Measurements from ENCODE around the gene ADGRA1.
"Not testable (repeated sequence)": the region's sequence is repeated elsewhere in the genome, so short reads cannot be mapped to it uniquely, and the experiment has no call there.

Gene ADGRA1

DNA sequence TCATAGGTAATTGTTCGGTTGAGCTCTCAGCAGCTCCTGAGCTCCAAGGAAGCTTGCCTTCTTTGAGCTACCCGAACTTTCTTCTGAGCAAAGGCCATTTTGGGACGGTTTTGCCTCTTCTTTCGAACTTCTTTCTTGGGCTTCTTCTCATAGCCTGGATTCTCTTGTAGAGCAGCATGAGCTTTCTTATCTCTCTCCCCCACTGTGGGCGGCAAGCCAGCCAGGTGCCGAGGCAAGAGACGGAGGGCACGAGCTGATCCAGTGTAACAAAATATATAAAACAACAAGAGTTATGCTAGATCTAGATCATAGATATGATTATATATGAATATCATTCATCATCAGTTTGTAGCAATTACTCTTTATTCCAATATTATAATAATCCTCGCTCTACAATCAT, 55.8 kb downstream of the ADGRA1 start:
- DNase-seq (ENCODE audit: low read depth in 2 of 2): no peak

GRCh38 chr10:133144771-133145170, 57.0 kb downstream of the ADGRA1 start:
- no peak for DNase-seq (ENCODE audit: low read depth in 2 of 2)

DNA sequence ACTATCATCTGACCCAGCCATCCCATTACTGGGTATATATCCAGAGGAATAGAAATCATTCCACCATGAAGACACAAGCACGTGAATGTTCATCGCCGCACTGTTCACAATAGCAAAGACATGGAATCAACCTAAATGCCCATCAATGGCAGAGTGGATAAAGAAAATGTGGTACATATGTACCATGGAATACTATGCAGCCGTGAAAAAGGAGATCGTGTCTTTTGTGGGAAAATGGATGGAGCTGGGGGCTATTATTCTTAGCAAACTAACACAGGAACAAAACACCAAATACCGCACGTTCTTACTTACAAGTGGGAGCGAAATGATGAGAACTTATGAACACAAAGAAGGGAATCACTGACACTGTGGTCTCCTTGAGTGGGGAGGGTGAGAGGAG, 62.5 kb downstream of the ADGRA1 start:
- DNase-seq (ENCODE audit: low read depth in 2 of 2): no peak

- DNase-seq (ENCODE audit: low read depth in 2 of 2): no peak
Observed at GRCh38 chr10:133150656-133151055, 62.9 kb downstream of the ADGRA1 start.

DNA sequence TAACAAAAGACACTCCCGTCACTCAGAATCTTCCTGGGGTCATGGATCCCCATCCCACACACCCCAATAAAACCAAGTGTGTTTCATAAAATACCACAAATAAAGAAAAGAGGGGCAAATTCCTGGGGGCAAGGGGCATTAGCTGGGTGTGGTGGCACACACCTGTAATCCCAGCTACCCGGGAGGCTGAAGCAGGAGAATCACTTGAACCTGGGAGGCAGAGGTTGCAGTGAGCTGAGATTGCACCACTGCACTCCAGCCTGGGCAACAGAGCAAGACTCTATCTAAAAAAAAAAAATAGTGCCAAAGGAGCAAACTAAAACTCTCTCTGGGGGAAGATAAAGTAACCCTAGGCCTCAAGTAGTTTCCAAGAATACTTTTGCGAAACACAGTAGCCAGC, 63.3 kb downstream of the ADGRA1 start:
- DNase-seq (ENCODE audit: low read depth in 2 of 2): not testable (repeated sequence)

DNA sequence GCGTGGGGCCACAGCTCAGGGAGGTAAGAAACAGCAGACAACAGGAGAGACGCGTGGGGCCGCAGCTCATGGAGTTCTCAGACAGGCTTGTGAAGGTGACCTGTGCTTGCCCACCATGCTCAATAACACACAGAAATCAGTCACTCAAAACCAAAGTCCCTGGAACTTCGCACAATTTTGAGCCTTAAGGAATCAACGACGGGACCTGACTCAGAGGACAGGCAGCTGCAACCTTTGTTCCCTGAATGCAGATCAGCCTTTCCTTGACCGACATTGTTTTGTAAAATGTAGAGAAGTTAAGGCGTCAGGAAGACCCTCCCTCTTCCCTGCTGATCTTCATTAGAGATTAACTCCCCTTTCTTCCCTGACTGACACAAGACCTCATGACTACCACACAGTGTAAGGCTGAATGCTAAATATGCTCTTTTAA, 63.8 kb downstream of the ADGRA1 start:
- DNase-seq (ENCODE audit: low read depth in 2 of 2): no peak

DNA sequence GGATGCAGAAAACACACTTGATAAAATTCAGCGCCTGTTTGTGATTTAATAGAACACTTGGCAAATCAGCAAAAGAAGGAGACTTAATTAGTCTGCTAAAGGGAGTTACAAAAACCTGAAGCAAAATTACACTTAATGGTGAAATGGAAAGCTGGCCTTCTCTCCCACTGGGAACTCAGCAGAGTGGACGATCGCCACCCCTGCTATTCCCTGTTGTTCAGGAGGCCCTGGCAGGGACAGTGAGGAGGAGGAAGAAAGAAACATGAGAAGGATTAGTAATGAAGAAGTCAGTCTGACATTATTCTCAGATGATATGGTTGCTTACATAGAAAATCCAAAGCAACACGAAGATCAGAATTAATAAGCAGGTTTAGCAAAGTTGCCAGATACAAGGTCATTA, 66.7 kb downstream of the ADGRA1 start:
- DNase-seq (ENCODE audit: low read depth in 2 of 2): no peak

DNA sequence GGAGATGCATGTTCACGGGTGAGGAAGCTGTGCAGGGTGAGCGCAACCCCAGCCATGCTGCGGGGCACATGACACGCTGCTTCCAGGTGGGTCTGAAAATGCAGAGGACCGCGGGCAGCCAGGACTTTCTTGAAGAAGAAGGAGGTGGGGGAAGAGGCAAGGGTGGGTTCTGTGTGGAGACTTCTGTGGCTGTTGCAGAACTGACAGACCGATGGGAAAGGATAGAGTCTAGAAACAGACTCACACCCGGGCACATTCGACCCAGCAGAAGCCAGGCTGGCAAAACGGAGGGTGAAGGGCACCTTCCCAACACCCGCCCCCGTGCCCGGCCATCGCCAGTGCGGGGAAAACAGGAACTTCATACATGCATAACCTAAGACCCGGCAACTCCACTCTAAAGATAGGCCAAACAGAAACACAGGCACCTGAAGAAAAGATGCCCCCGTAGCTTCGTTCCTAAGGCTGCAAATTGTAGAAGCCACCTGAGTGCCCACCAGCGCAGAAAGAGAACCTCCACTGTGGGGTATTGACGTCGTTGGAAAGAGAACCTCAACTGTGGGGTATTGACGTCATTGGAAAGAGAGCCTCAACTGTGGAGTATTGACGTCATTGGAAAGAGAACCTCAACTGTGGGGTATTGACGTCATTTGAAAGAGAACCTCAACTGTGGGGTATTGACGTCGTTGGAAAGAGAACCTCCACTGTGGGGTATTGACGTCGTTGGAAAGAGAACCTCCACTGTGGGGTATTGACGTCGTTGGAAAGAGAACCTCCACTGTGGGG, 67.5 kb downstream of the ADGRA1 start:
- DNase-seq (ENCODE audit: low read depth in 2 of 2): no peak

GRCh38 chr10:133156674-133157579, 69.2 kb downstream of the ADGRA1 start:
- DNase-seq (ENCODE audit: low read depth in 2 of 2): no peak

DNA sequence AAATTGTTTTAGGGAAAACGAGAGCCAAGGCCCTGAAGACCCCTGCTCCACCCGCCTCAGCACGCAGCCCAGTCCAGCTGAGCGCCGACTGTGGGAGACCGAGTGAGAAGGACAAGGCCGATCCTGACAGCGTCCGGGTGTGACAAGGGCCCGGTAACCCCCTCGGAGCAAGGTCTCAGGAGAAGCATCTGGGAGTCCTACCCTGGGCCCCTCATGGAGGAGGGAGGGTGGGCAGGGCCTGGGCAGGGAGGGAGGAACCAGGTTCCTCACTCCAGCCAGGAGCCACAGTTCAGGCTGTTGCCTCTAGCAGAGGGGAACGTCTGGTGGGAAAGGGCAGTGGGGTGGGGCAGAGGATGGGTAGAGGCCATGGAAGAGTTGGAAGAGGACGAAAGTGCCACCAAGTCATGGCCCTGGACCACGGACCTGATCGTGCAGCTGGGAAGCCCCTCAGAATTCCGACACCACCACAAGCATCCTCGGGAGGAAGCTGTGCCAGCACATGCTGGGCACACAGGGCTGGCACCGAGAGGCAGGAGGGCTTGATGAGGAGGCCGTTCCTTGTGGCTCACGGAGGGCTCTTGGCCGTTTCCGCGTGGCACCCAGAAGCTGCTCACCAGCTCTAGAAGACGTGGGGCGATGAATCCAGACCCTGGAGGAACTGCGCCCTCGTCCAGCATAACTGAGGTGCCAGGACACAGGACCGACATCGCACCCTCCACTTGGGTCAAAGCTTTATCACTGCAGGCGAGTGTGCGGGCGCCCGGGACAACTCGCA, 70.1 kb downstream of the ADGRA1 start:
- no peak for DNase-seq (ENCODE audit: low read depth in 2 of 2)

DNA sequence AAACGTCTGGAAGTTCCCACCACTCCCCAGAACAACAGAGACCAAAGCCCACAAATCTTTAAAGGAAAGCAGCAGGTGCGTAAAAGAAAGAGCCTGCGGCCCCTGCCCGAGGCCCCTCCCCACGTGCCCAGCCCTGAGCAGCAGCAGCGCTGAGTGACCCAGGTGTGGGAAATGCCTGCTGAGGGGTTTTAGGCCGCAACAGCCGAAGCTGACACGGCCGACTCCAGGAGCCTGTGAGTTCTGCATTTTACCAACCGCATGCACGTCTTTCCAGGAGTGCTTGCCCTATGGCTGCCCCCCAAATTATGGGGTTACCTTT, 70.7 kb downstream of the ADGRA1 start:
- no peak for DNase-seq (ENCODE audit: low read depth in 2 of 2)

- DNase-seq (ENCODE audit: low read depth in 2 of 2): no peak
Observed at GRCh38 chr10:133158756-133159610, 71.3 kb downstream of the ADGRA1 start.

DNA sequence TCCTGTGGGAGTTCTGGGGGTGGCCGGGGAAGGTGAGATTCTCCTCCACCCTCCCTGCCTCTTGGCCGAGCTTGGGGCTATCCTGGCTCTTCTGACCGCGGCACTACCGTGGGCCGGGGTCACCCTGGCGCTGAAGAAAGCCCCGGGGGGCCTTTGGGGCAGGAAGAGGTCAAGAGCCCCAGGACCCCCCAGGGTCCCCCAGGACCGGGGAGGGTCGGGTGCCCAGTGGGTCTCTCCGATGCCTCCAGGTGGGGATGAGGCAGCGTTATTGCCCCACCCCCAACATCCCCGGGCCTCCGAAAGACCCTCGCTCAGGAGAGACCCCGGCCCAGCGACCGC, 71.9 kb downstream of the ADGRA1 start:
- no peak for DNase-seq (ENCODE audit: low read depth in 2 of 2)

DNA sequence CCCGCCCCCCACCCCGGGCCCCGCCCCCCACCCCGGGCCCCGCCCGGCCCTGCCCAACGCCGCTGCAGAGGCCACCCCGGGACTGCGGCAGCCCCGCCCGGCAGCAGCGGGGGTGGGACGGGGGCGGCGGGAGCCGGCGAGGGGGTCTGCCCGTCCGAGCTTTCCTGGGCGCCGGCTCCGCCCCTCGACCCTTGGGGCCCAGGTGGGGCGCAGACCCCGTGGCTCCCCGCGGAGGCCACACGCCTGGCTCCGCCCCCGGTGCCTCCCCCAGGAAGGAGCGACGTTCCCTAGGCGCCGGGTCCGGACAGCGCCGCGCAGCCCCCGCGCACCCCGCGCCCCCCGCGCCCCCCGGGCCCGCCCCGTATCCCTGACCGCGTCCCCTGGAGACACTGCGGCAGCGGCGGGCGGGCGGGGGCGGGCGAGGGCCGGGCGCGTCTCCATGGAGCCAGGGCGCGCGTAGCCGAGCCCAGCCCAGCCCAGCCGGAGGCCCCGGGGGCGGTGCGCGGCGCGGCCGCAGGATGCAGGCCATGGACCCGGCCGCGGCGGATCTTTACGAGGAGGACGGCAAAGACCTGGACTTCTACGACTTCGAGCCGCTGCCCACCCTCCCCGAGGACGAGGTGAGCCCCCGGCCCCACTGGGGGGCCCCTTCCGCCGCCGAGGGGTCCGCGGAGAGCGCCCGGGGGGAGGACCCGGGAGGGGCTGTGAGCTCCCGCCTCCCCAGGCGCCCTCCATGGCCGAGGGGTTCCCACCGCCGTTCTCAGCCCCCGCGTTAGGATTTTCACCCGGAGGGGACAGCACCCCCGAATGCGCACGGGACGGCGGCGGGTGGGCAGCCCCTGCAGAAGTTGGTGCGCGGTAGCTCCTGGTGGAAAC, 72.5 kb downstream of the ADGRA1 start, which contains the start of gene KNDC1:
Gene KNDC1 (plus strand): TSS at position 270 of the 876 bp plus-strand sequence. CDS start 249 bp downstream, at position 519.
- DNase-seq (ENCODE audit: low read depth in 2 of 2): no peak

- DNase-seq (ENCODE audit: low read depth in 2 of 2): no peak
Observed at GRCh38 chr10:133160826-133161471, 73.2 kb downstream of the ADGRA1 start.

GRCh38 chr10:133161486-133162109, 73.9 kb downstream of the ADGRA1 start:
- DNase-seq (ENCODE audit: low read depth in 2 of 2): no peak

DNA sequence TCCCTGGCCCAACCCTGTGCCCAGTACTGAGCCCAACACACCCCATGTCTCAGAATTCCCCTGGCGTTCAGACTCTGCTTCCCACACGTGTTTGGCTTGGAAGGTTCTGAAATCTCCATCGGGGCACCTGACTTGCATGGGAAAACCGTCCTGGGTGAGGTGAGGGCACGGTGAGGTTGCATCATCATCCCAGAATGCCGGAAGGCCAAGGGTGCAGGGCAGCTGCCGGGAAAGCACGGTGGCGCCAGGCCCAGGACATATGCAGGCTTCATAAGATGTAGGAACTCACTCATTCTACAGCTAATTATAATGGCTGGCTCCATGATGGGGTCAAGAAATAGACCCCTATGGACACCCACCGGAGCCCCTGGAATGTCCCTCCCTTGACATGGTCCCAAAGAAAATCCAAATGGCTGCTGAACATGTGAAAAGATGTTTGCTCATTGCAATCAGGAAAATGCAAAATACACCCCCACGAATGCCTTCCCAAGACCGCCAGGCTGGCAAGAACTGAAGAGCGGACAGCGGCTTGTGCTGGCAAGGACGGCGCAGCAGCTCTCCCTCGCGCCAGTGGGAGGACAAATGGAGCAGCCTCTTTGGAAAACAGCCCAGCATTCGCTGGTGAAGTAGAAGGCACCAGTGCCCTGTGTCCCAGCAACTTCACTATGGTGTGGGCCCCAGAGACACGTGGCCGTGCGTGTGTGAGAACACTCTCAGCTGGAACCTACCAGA, 74.6 kb downstream of the ADGRA1 start:
- no peak for DNase-seq (ENCODE audit: low read depth in 2 of 2)

Measured in activated CD8-positive, alpha-beta memory T cell treated with anti-CD3 and anti-CD28 coated beads for 4 hours (primary cell).